ENCODE results near the gene SEPSECS. TPM values are rescaled to one million over a fixed set of nuclear protein-coding genes. Genes with fewer than 3 reads are reported as not detected.

Gene SEPSECS
- total and polyA plus RNA-seq, 2 of the 13 experiments (the other 11 are each of a cell fraction or from before 2014, with no cell fraction given): 9.4 to 14.3 TPM

DNA sequence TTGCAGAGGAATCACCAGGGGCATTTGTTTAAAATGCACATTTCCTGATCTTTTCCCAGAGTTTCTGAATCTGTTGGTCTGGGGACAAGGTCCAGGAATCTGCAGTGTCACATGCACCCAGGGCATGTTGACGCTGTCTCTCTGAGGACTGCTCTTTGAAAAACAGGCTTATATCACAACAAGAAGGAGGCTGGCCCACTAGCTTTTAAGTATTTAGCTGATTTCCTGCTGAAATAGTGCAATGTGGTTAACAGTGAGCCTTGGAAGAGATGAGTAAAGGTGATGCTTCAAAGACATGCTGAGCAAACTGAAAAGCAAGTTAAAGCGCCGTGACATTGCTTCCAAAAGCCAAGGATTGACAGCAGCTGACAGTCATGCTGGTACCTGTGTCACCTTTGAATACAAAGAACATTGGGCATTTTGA, 18.6 kb upstream of the SEPSECS start (continued):
- TF ChIP-seq HBP1 (CRISPR knock-in tag; IDR thresholded peaks at IDR 0.05; ENCODE audit: low read depth) (no peak), POLR2AphosphoS2 (IDR thresholded peaks at IDR 0.05; ENCODE audit: low read depth, low read length) (no peak), ZFP1 (CRISPR knock-in tag; IDR thresholded peaks at IDR 0.05) (no peak), POGZ (CRISPR knock-in tag; IDR thresholded peaks at IDR 0.05) (0 out of 2 replicates have a peak, but pooled peaks have one; percentile 13), PHF5A (CRISPR knock-in tag; IDR thresholded peaks at IDR 0.05; ENCODE audit: low read depth, unreplicated experiment) (no peak), KDM4B (CRISPR knock-in tag; IDR thresholded peaks at IDR 0.05) (no peak), HES4 (CRISPR knock-in tag; IDR thresholded peaks at IDR 0.05; ENCODE audit: borderline replicate concordance) (no peak), ZSCAN20 (CRISPR knock-in tag; IDR thresholded peaks at IDR 0.05; ENCODE audit: borderline replicate concordance) (no peak), SAP130 (CRISPR knock-in tag; IDR thresholded peaks at IDR 0.05; ENCODE audit: low read depth) (peak; percentile 90), HCFC1 (IDR thresholded peaks at IDR 0.05; ENCODE audit: low read depth, low read length) (no peak), TSC22D2 (CRISPR knock-in tag; IDR thresholded peaks at IDR 0.05; ENCODE audit: borderline replicate concordance) (no peak), ZBED4 (CRISPR knock-in tag; IDR thresholded peaks at IDR 0.05; ENCODE audit: borderline replicate concordance) (no peak), ZNF746 (CRISPR knock-in tag; IDR thresholded peaks at IDR 0.05) (no peak), TAF15 (IDR thresholded peaks at IDR 0.05; ENCODE audit: low read depth, low read length, poor library complexity, severe bottlenecking) (no peak), ZBTB4 (CRISPR knock-in tag; IDR thresholded peaks at IDR 0.05; ENCODE audit: borderline replicate concordance) (no peak), AGO1 (IDR thresholded peaks at IDR 0.05; ENCODE audit: low read depth, low read length, poor library complexity, severe bottlenecking) (no peak), ZNF230 (CRISPR knock-in tag; IDR thresholded peaks at IDR 0.05) (no peak)
- TF ChIP-seq, protein P1, sequence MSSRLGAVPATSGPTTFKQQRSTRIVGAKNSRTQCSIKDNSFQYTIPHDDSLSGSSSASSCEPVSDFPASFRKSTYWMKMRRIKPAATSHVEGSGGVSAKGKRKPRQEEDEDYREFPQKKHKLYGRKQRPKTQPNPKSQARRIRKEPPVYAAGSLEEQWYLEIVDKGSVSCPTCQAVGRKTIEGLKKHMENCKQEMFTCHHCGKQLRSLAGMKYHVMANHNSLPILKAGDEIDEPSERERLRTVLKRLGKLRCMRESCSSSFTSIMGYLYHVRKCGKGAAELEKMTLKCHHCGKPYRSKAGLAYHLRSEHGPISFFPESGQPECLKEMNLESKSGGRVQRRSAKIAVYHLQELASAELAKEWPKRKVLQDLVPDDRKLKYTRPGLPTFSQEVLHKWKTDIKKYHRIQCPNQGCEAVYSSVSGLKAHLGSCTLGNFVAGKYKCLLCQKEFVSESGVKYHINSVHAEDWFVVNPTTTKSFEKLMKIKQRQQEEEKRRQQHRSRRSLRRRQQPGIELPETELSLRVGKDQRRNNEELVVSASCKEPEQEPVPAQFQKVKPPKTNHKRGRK (CRISPR knock-in tag; IDR thresholded peaks at IDR 0.05): no peak
- TF ChIP-seq, protein P2, sequence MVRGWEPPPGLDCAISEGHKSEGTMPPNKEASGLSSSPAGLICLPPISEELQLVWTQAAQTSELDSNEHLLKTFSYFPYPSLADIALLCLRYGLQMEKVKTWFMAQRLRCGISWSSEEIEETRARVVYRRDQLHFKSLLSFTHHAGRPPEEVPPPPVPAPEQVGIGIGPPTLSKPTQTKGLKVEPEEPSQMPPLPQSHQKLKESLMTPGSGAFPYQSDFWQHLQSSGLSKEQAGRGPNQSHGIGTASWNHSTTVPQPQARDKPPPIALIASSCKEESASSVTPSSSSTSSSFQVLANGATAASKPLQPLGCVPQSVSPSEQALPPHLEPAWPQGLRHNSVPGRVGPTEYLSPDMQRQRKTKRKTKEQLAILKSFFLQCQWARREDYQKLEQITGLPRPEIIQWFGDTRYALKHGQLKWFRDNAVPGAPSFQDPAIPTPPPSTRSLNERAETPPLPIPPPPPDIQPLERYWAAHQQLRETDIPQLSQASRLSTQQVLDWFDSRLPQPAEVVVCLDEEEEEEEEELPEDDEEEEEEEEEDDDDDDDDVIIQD (CRISPR knock-in tag; IDR thresholded peaks at IDR 0.05; ENCODE audit: low read depth): peak; percentile 65
